Measurements from ENCODE around the gene SASH1. TPM values are rescaled to one million over a fixed set of nuclear protein-coding genes. Genes with fewer than 3 reads are reported as not detected.

The SASH1 gene
- total RNA-seq, 1 experiment from 2014 or later, result 11.7 TPM

GRCh38 chr6:148358196-148358785 is 15.7 kb downstream of the SASH1 start:
- H2AFZ ChIP-seq (ENCODE audit: low read depth, low read length, poor library complexity, severe bottlenecking), result no peak overlapping the region
- ATAC-seq (no peak), DNase-seq (ENCODE audit: low read depth, low spot score) (no peak)
- ChIA-PET POLR2A (no interaction called here), RAD21 (ENCODE audit: low non-redundant PET in 1 of 2, low total read pairs in 2 of 2, uncharacterized antibody in 2 of 2, unreplicated experiment in 2 of 2) (no interaction called here), CTCF (no interaction called here)
- no TSS peak for BruUV-seq (replicated peaks)
- H3K79me2 ChIP-seq (ENCODE audit: insufficient read depth, low read length), result no peaks in the 10 kb centered on the region
- H3K9me2 ChIP-seq (ENCODE audit: insufficient read depth), result no peaks in the 10 kb centered on the region
- no peaks in the 10 kb centered on the region for H4K20me1 ChIP-seq (ENCODE audit: insufficient read depth)
- no peaks in the 10 kb centered on the region for H3K4me1 ChIP-seq (ENCODE audit: control insufficient read depth in 1 of 2, insufficient read depth in 2 of 2, low read length in 2 of 2)
- intact Hi-C loops (cut with micrococcal nuclease), result no loop called here
- no peaks in the 10 kb centered on the region for H3K36me3 ChIP-seq (ENCODE audit: control insufficient read depth in 1 of 2, insufficient read depth in 2 of 2, low read length in 2 of 2)
- H3K27me3 ChIP-seq (ENCODE audit: insufficient read depth, low read length), result no peaks in the 10 kb centered on the region
- H3K9ac ChIP-seq (ENCODE audit: low read length), result no peak overlapping the region
- TF ChIP-seq EGR1 (IDR thresholded peaks at IDR 0.05; ENCODE audit: low read depth) (no peak), POLR2A (IDR thresholded peaks at IDR 0.05; ENCODE audit: borderline replicate concordance, extremely low read depth, insufficient read depth, insufficient read length) (no peak), CEBPB (IDR thresholded peaks at IDR 0.05; ENCODE audit: low read depth) (no peak), SRF (IDR thresholded peaks at IDR 0.05; ENCODE audit: low read depth) (no peak), CBX3 (IDR thresholded peaks at IDR 0.05; ENCODE audit: low read depth) (no peak)
- H3K9me3 ChIP-seq (ENCODE audit: control insufficient read depth in 1 of 2, insufficient read depth in 1 of 2, low read depth in 1 of 2, low read length in 2 of 2), result no peaks in the 10 kb centered on the region
- no peak overlapping the region for H3K4me3 ChIP-seq (replicated peaks in 1 of 2; ENCODE audit: low read depth in 1 of 2, low read length in 2 of 2)
- no peak overlapping the region for H3K4me2 ChIP-seq (ENCODE audit: low read length)
- no peak overlapping the region for H3K27ac ChIP-seq (ENCODE audit: low read depth, low read length)

GRCh38 chr6:148359228-148359627 is 16.6 kb downstream of the SASH1 start:
- Histone ChIP-seq H3K27me3 (ENCODE audit: insufficient read depth, low read length) (no peaks in the 10 kb centered on the region), H3K4me1 (ENCODE audit: control insufficient read depth in 1 of 2, insufficient read depth in 2 of 2, low read length in 2 of 2) (peaks cover 0 to 1% of the 10 kb centered on the region in 2 experiments; a peak in 1 of 4 replicates), H2AFZ (ENCODE audit: low read depth, low read length, poor library complexity, severe bottlenecking) (no peak overlapping the region), H3K9me3 (ENCODE audit: control insufficient read depth in 1 of 2, insufficient read depth in 1 of 2, low read depth in 1 of 2, low read length in 2 of 2) (no peaks in the 10 kb centered on the region), H3K36me3 (ENCODE audit: control insufficient read depth in 1 of 2, insufficient read depth in 2 of 2, low read length in 2 of 2) (no peaks in the 10 kb centered on the region), H3K4me3 (replicated peaks in 1 of 2; ENCODE audit: low read depth in 1 of 2, low read length in 2 of 2) (no peak overlapping the region), H3K9me2 (ENCODE audit: insufficient read depth) (no peaks in the 10 kb centered on the region), H3K27ac (ENCODE audit: low read depth, low read length) (no peak overlapping the region), H4K20me1 (ENCODE audit: insufficient read depth) (no peaks in the 10 kb centered on the region), H3K4me2 (ENCODE audit: low read length) (no peak overlapping the region), H3K9ac (ENCODE audit: low read length) (no peak overlapping the region), H3K79me2 (ENCODE audit: insufficient read depth, low read length) (no peaks in the 10 kb centered on the region)
- ChIA-PET RAD21 (ENCODE audit: low non-redundant PET in 1 of 2, low total read pairs in 2 of 2, uncharacterized antibody in 2 of 2, unreplicated experiment in 2 of 2) (no interaction called here), POLR2A (interaction anchor here (0.9 kb wide), 1 partner anchor 153 kb away, joined by 4 read pairs; no protein-coding TSS in a partner anchor), CTCF (no interaction called here)
- DNase-seq (ENCODE audit: low read depth, low spot score) (no peak), ATAC-seq (no peak)
- intact Hi-C loops (cut with micrococcal nuclease), result no loop called here
- TF ChIP-seq JUND (IDR thresholded peaks at IDR 0.05) (no peak), POLR2AphosphoS5 (IDR thresholded peaks at IDR 0.05; ENCODE audit: low read depth, low read length) (no peak), ZBTB33 (IDR thresholded peaks at IDR 0.05; ENCODE audit: extremely low read depth, insufficient replicate concordance, low read length) (no peak), EZH2phosphoT487 (IDR thresholded peaks at IDR 0.05; ENCODE audit: borderline replicate concordance) (no peak), ATF3 (IDR thresholded peaks at IDR 0.05) (no peak), SIN3A (IDR thresholded peaks at IDR 0.05; ENCODE audit: low read depth) (no peak), EGR1 (IDR thresholded peaks at IDR 0.05; ENCODE audit: low read depth) (no peak), SRF (IDR thresholded peaks at IDR 0.05; ENCODE audit: low read depth) (no peak), SP1 (IDR thresholded peaks at IDR 0.05; ENCODE audit: low read depth) (no peak)
- BruUV-seq (replicated peaks), result no TSS peak
